Fibroblast of the aortic adventitia (primary cell): ENCODE data around the gene TMIGD3. TPM values are rescaled to one million over a fixed set of nuclear protein-coding genes. Genes with fewer than 3 reads are reported as not detected.

ENCODE experiments used
- DNase-seq: peaks from one replicate; pipeline ENCODE4 v3.0.0-alpha.2; 2010; ENCODE audit warnings: low read depth
- H3K4me3 ChIP-seq: 2 replicates; pipeline ENCODE4 v1.5.1; 2011; ENCODE audit warnings: low read depth, mild to moderate bottlenecking, control low read depth, low read length, moderate library complexity
- CTCF ChIP-seq: IDR thresholded peaks from 2 replicates; pipeline ENCODE4 v1.5.1; 2011; ENCODE audit warnings: mild to moderate bottlenecking, low read length, control low read depth, inconsistent platforms; ENCODE audit not compliant: insufficient read depth
- small RNA-seq: library from RNA; depleted of rRNA; stranded (forward); fragments of <200 nt; gene quantifications from one replicate; pipeline ENCODE3, GENCODE V24; 2012
- total RNA-seq: library from RNA; depleted of rRNA; stranded (reverse); fragments of >200 nt; gene quantifications from 2 replicates; pipeline ENCODE4 v1.2.3, GENCODE V29; 2012; ENCODE audit warnings: low replicate concordance

Gene TMIGD3
- total RNA-seq, 1 donor = not detected

DNA sequence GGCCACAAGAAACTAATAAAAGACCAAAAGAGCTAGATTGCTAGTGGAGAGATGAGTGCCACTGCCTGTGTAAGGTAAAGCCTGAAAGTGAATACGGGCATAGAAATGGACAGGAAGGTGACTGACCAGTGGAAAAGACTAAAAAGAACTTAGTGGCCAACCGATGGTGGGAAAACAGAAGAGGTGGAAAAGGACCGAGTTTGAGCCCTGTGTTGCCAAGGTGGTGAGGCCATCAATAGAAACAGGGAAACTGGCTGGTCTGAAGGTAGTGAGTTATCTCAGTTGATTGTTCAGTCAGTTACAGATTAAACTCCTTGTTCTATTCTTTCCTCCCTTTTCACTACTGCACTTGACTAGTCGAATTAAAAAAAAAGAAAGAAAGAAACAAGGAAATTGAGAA lies 56.9 kb downstream of the TMIGD3 start:
- H3K4me3 ChIP-seq = no peak overlapping the region
- no peak for TF ChIP-seq CTCF
- no peak for DNase-seq

DNA sequence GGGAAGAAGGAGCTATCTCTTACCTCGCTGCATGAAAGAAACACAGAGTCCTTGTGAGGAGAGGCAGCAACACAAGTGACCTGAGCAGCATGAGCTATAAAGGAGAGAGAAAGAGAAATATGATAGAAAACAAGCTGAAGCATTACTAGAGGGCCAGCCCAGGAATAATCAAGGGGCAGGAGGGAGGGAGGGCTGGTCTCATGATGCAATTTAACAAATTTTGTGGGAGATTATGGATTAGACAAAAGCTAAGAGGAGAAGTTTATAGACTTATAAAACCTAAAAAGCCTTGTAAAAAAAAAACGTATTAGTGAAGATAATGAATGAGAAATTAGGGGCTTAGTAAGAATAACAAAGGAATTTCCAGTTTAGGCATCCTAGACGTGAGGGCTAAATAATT lies 59.4 kb downstream of the TMIGD3 start:
- H3K4me3 ChIP-seq = no peak overlapping the region
- no peak for DNase-seq
- TF ChIP-seq CTCF = no peak

DNA sequence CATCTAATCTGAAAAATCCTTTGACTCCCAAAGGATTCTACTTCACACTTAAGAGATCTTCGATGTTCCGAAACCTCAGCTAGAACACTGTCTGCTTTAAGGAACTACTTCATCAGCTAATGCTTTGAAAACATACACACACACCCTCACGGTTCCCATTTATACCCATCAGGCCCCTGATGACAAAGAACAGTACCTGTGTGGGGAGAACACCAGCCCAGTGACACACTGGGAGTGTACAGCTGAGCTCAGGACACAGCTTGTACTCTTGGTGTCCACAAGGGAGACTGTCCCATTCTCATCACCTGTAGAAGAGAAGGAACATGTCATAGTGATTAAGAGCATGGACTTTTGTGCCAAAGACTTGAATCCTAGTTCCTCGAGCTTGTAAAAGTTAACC lies 61.0 kb downstream of the TMIGD3 start:
- no peak for TF ChIP-seq CTCF
- no peak for DNase-seq
- no peak overlapping the region for H3K4me3 ChIP-seq

GRCh38 chr1:111441573-111442192 lies 61.8 kb downstream of the TMIGD3 start:
- no peak overlapping the region for H3K4me3 ChIP-seq
- TF ChIP-seq CTCF = peak; percentile 42
- DNase-seq = no peak

DNA sequence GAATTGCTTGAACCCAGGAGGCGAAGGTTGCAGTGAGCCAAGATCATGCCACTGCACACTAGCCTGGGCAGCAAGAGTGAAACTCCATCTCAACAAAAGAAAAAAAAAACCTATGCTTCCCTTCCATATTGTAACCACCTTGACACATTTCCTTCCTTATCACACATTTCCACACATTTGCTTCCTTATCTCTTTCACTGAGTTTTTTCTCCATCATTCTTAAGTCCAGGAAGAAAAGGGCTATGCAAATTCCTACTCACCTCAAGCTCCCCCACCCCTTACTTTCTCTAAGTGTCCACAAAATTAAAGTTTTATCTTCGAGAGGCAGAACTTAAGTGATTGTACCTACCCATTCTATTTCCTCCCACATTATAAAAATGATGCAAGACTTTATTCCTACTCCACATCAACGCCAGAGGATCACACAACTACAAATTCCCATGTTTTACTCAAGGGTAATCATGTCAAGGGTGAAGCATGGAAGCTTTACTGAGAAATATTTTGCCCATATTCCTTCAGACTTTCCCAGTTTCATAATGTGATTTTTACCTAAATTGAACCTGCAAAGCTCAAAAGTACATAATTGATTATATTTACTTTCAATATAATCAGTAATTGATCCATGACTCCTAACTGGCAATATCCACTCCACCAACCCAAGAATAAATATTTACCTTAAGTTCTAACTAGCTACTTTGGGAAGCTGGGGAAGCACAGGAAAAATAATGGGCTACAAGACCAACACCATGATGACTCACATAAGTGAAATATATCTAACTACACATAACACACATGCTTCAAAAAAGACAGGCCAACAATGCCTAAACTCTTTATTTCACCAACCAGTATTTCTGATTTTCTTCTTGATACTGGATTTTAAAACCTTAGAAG lies 63.7 kb downstream of the TMIGD3 start:
- H3K4me3 ChIP-seq = no peak overlapping the region
- DNase-seq = no peak
- no peak for TF ChIP-seq CTCF

DNA sequence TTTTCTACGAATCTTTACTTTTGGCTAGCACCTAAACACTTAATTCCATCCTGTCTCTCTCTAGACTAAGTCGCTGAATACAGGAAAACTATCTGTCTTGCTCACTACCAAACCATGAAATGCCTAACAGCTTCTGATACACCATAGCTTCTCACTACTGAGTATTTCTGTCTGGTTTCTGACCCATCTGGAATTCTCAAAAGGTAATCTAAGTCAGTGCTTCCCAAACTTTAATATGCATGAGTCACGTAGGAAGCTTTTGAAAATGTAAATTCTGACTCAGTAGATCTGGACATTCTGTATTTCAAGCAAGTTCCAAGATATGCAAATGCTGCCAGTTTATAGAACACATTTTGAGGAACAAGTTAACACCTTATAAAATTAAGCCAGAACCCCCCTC lies 66.7 kb downstream of the TMIGD3 start:
- H3K4me3 ChIP-seq = no peak overlapping the region
- no peak for TF ChIP-seq CTCF
- peak; percentile 13 for DNase-seq

Small RNAs within 50 kb of the gene (small RNA-seq; reads per million reads assigned to genes)
- gene RF00019 = not detected
- gene RNU6-792P = not detected

Other genes starting within 250 kb of the TMIGD3 start
- gene CHIA, start 212.8 kb downstream of the TMIGD3 start, total RNA-seq = not detected in 2 replicates
- gene OVGP1, start 75.9 kb downstream of the TMIGD3 start, total RNA-seq = 0.27 and 0.90 TPM in 2 replicates
- gene WDR77, start 54.4 kb downstream of the TMIGD3 start, total RNA-seq = 22.1 and 29.4 TPM in 2 replicates
- 301 and 327 TPM in 2 replicates for gene ATP5PB, start 54.2 kb downstream of the TMIGD3 start, total RNA-seq
- 0.18 and 0.82 TPM in 2 replicates for gene C1orf162, start 29.6 kb downstream of the TMIGD3 start, total RNA-seq
- not detected in 2 replicates for gene ADORA3, start within 50 bp of the TMIGD3 start, total RNA-seq
- 21.9 and 36.2 TPM in 2 replicates for gene RAP1A, start 116.2 kb upstream of the TMIGD3 start, total RNA-seq
- 0.27 TPM in 1 of 2 replicates, not detected in the other for gene INKA2, start 235.8 kb upstream of the TMIGD3 start, total RNA-seq